OCI-LY7 (cell line): ENCODE data around the gene DENND1A. TPM values are rescaled to one million over a fixed set of nuclear protein-coding genes. Genes with fewer than 3 reads are reported as not detected.

Experiments used
- BruUV-seq: library from RNA; stranded (reverse); fragments of 400-500 nt; replicated peaks from 2 replicates; lab custom pipeline; 2021; lab: Mats Ljungman, UMichigan
- CTCF ChIA-PET: fragments of 300-600 bp; sonication (Branson Sonifier 250); formaldehyde crosslinking; loops from one replicate; lab custom pipeline; 2022; ENCODE audit warnings: antibody characterized with exemption; ENCODE audit not compliant: unreplicated experiment; lab: Charles Lee
- POLR2A ChIA-PET: fragments of 300-600 bp; sonication (Branson Sonifier 250); formaldehyde crosslinking; loops from one replicate; lab custom pipeline; 2022; ENCODE audit warnings: antibody characterized with exemption; lab: Charles Lee
- DNase-seq: peaks from one replicate; pipeline ENCODE4 v3.0.0-alpha.2; 2015; ENCODE audit warnings: low spot score
- H2AFZ ChIP-seq: fragments of 200-600 bp; sonication (generic), shearing (Covaris generic); 2 replicates; pipeline ENCODE4 v1.6.1; 2014; ENCODE audit warnings: mild to moderate bottlenecking, antibody characterized with exemption, low read length, moderate library complexity
- H3K27ac ChIP-seq: fragments of 200-600 bp; sonication (generic); 2 replicates; pipeline ENCODE4 v1.5.1; 2014; ENCODE audit warnings: mixed run types, low read depth, mild to moderate bottlenecking, moderate library complexity, low read length, inconsistent platforms; ENCODE audit not compliant: poor library complexity, severe bottlenecking
- H3K36me3 ChIP-seq: fragments of 200-600 bp; sonication (generic); 2 replicates; pipeline ENCODE4 v1.6.1; 2014; ENCODE audit warnings: mild to moderate bottlenecking, antibody characterized with exemption, low read length, moderate library complexity, mixed read lengths; ENCODE audit not compliant: insufficient read depth
- H3K4me1 ChIP-seq: fragments of 200-600 bp; sonication (generic); 2 replicates; pipeline ENCODE4 v1.5.1; 2014; ENCODE audit warnings: mild to moderate bottlenecking, low read length; ENCODE audit not compliant: insufficient read depth, poor library complexity, severe bottlenecking
- H3K4me2 ChIP-seq: fragments of 200-600 bp; sonication (generic); 2 replicates; pipeline ENCODE4 v1.6.1; 2014; ENCODE audit warnings: mild to moderate bottlenecking, low read length
- H3K4me3 ChIP-seq: fragments of 200-600 bp; sonication (generic); 2 replicates; pipeline ENCODE4 v1.5.1; 2014; ENCODE audit warnings: mild to moderate bottlenecking, low read depth, low read length; ENCODE audit not compliant: poor library complexity, severe bottlenecking
- H3K79me2 ChIP-seq: fragments of 200-600 bp; sonication (generic); 2 replicates; pipeline ENCODE4 v1.6.1; 2016; ENCODE audit warnings: low read depth, mild to moderate bottlenecking, low read length, moderate library complexity, mixed read lengths; ENCODE audit not compliant: insufficient read depth
- H3K9me2 ChIP-seq: fragments of 200-600 bp; sonication (generic); 2 replicates; pipeline ENCODE4 v1.6.1; 2016; ENCODE audit warnings: mild to moderate bottlenecking, low read length, mixed read lengths; ENCODE audit not compliant: insufficient read depth
- H3K9me3 ChIP-seq: fragments of 200-600 bp; sonication (generic); 2 replicates; pipeline ENCODE4 v1.6.1; 2014; ENCODE audit warnings: mild to moderate bottlenecking, mixed run types, low read length, mixed read lengths
- H4K20me1 ChIP-seq: fragments of 200-600 bp; sonication (generic); 2 replicates; pipeline ENCODE4 v1.6.1; 2014; ENCODE audit warnings: mild to moderate bottlenecking, antibody characterized with exemption, low read length, moderate library complexity, mixed read lengths; ENCODE audit not compliant: insufficient read depth
- CTCF ChIP-seq: fragments of 200-600 bp; sonication (generic); conservative IDR thresholded peaks from 2 replicates; pipeline ENCODE4 v1.5.1; 2014; ENCODE audit warnings: mild to moderate bottlenecking, antibody characterized with exemption, low read length, moderate library complexity, mixed read lengths
- EZH2phosphoT487 ChIP-seq: fragments of 200-600 bp; sonication (generic); IDR thresholded peaks from 2 replicates; pipeline ENCODE4 v1.6.1; 2018; ENCODE audit warnings: low read depth, borderline replicate concordance, mild to moderate bottlenecking, mixed run types, antibody characterized with exemption, low read length, moderate library complexity, mixed read lengths
- intact Hi-C: fragments of 100-400 bp; cut with micrococcal nuclease; formaldehyde crosslinking; loops from one replicate; pipeline ENCODE4 v1.10.0; 2022; ENCODE audit not compliant: unreplicated experiment
- total RNA-seq, 2 experiments: library from RNA; depleted of rRNA in 1 of 2; stranded (reverse); fragments of >200 nt in 1 of 2; shearing (Covaris generic) in 1 of 2; gene quantifications; 2 replicates each; pipeline ENCODE4 v1.2.3, GENCODE V29; 2014 to 2022

The DENND1A gene
- total RNA-seq, 2 experiments from 2014 or later, result 17.9 to 36.3 TPM

- POLR2A ChIA-PET, result interaction anchor here (0.6 kb wide), 1 partner anchor 118 kb away, joined by 3 read pairs; no protein-coding TSS in a partner anchor
- CTCF ChIA-PET, result no interaction called here
- Histone ChIP-seq H3K9me2 (no peaks in the 10 kb centered on the region), H3K27ac (no peak overlapping the region), H4K20me1 (no peaks in the 10 kb centered on the region), H3K4me3 (no peak overlapping the region), H3K9me3 (no peaks in the 10 kb centered on the region), H3K79me2 (no peaks in the 10 kb centered on the region), H3K4me1 (no peaks in the 10 kb centered on the region), H3K4me2 (no peak overlapping the region), H3K36me3 (no peaks in the 10 kb centered on the region), H2AFZ (no peak overlapping the region)
- no TSS peak for BruUV-seq
- no peak for DNase-seq
- intact Hi-C loops, result no loop called here
- TF ChIP-seq CTCF (no peak), EZH2phosphoT487 (no peak)
These were observed 418.3 kb downstream of the DENND1A start for GRCh38 chr9:123511326-123512277.

GRCh38 chr9:123509646-123510045 is 420.3 kb downstream of the DENND1A start:
- intact Hi-C loops, result no loop called here
- CTCF ChIA-PET, result no interaction called here
- POLR2A ChIA-PET, result no interaction called here
- Histone ChIP-seq H3K4me3 (no peak overlapping the region), H3K9me2 (no peaks in the 10 kb centered on the region), H3K27ac (no peak overlapping the region), H3K79me2 (no peaks in the 10 kb centered on the region), H3K9me3 (no peaks in the 10 kb centered on the region), H3K4me1 (no peaks in the 10 kb centered on the region), H4K20me1 (no peaks in the 10 kb centered on the region), H3K36me3 (no peaks in the 10 kb centered on the region), H2AFZ (no peak overlapping the region), H3K4me2 (no peak overlapping the region)
- no peak for TF ChIP-seq EZH2phosphoT487
- TF ChIP-seq CTCF, result no peak
- DNase-seq, result no peak
- BruUV-seq, result no TSS peak

GRCh38 chr9:123508048-123508447 is 421.9 kb downstream of the DENND1A start:
- BruUV-seq, result no TSS peak
- intact Hi-C loops, result no loop called here
- DNase-seq, result no peak
- Histone ChIP-seq H3K9me2 (no peaks in the 10 kb centered on the region), H3K9me3 (no peaks in the 10 kb centered on the region), H3K4me3 (no peak overlapping the region), H3K27ac (no peak overlapping the region), H3K4me2 (no peak overlapping the region), H4K20me1 (no peaks in the 10 kb centered on the region), H2AFZ (no peak overlapping the region), H3K36me3 (no peaks in the 10 kb centered on the region), H3K79me2 (no peaks in the 10 kb centered on the region), H3K4me1 (no peaks in the 10 kb centered on the region)
- ChIA-PET CTCF (no interaction called here), POLR2A (interaction anchor here (0.6 kb wide), 1 partner anchor 518 kb away, joined by 5 read pairs; no protein-coding TSS in a partner anchor)
- TF ChIP-seq EZH2phosphoT487 (no peak), CTCF (no peak)
